ENCODE data around the gene SLX1A. TPM values are rescaled to one million over a fixed set of nuclear protein-coding genes. Genes with fewer than 3 reads are reported as not detected.
"Not testable (repeated sequence)": the region's sequence is repeated elsewhere in the genome, so short reads cannot be mapped to it uniquely, and the experiment has no call there.

Gene SLX1A
- total and polyA plus RNA-seq, 2 of the 4 experiments (the other 2 are of a cell fraction) = 8.4 to 35.1 TPM

DNA sequence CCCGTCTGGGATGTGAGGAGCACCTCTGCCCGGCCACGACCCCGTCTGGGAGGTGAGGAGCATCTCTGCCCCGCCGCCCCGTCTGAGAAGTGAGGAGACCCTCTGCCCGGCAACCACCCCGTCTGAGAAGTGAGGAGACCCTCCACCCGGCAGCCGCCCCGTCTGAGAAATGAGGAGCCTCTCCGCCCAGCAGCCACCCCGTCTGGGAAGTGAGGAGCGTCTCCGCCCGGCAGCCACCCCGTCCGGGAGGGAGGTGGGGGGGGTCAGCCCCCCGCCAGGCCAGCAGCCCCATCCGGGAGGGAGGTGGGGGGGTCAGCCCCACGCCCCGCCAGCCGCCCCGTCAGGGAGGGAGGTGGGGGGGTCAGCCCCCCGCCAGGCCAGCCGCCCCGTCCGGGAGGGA lies 24.9 kb upstream of the SLX1A start:
- H3K9ac ChIP-seq (ENCODE audit: low read depth, low read length); in situ Hi-C loops (cut with MboI; ENCODE audit: low sequenced_read_pairs); H3K4me1 ChIP-seq (ENCODE audit: control insufficient read depth, insufficient read depth, low read length); intact Hi-C loops (cut with micrococcal nuclease); H3K27me3 ChIP-seq (ENCODE audit: control insufficient read depth, insufficient read depth, low read length); H3K9me1 ChIP-seq (ENCODE audit: insufficient read depth, low read length); dilution Hi-C loops (cut with HindIII; ENCODE audit: low sequenced_read_pairs, unreplicated experiment); H2AK9ac ChIP-seq (replicated peaks; ENCODE audit: low read depth, low read length, poor library complexity); H2BK15ac ChIP-seq (ENCODE audit: low read depth, low read length); H2BK20ac ChIP-seq (ENCODE audit: low read depth, low read length); H3K23ac ChIP-seq (ENCODE audit: low read depth, low read length); H3K36me3 ChIP-seq (ENCODE audit: control insufficient read depth, insufficient read depth, low read length); BruUV-seq (replicated peaks); H4K5ac ChIP-seq (ENCODE audit: low read depth, low read length); H4K8ac ChIP-seq (ENCODE audit: low read depth in 2 of 2, low read length in 2 of 2); H3K79me1 ChIP-seq (ENCODE audit: low read depth in 1 of 2, low read length in 2 of 2); H2AFZ ChIP-seq (replicated peaks; ENCODE audit: low read length, poor library complexity); H3K56ac ChIP-seq (ENCODE audit: extremely low read depth, insufficient read depth, low read length); H3K18ac ChIP-seq (ENCODE audit: low read depth, low read length); H3K4me3 ChIP-seq (ENCODE audit: insufficient read depth, low read depth, low read length); CTCF ChIA-PET; H3K14ac ChIP-seq (replicated peaks; ENCODE audit: low read depth, low read length); H3K4ac ChIP-seq (ENCODE audit: low read depth, low read length); H2AK5ac ChIP-seq (ENCODE audit: low read depth, low read length); ATAC-seq (ENCODE audit: low read depth); H3K4me2 ChIP-seq (ENCODE audit: low read depth, low read length); H4K20me1 ChIP-seq (ENCODE audit: insufficient read depth, low read length); POLR2A ChIA-PET (ENCODE audit: unreplicated experiment); H3K9me3 ChIP-seq (ENCODE audit: control insufficient read depth, insufficient read depth, low read length); H2BK5ac ChIP-seq (ENCODE audit: low read depth, low read length, poor library complexity, severe bottlenecking); H4K91ac ChIP-seq (ENCODE audit: insufficient read depth, low read depth, low read length); H2BK120ac ChIP-seq (ENCODE audit: low read depth, low read length); DNase-seq; H3K27ac ChIP-seq (ENCODE audit: insufficient read depth, low read length): not testable (repeated sequence)
- no CpG with 5 or more reads among the region's 29 CpGs for WGBS, 2 experiments (ENCODE audit: extremely low coverage in 2 of 2, insufficient read length in 1 of 2)

DNA sequence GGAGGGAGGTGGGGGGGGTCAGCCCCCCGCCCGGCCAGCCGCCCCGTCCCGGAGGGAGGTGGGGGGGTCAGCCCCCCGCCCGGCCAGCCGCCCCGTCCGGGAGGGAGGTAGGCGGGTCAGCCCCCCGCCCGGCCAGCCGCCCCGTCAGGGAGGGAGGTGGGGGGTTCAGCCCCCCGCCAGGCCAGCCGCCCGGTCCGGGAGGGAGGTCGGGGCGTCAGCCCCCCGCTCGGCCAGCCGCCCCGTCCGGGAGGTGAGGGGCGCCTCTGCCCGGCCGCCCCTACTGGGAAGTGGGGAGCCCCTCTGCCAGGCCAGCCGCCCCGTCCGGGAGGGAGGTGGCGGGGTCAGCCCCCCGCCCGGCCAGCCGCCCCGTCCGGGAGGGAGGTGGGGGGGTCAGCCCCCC lies 24.3 kb upstream of the SLX1A start:
- H3K36me3 ChIP-seq (ENCODE audit: control insufficient read depth, insufficient read depth, low read length); H3K23ac ChIP-seq (ENCODE audit: low read depth, low read length); H2AK5ac ChIP-seq (ENCODE audit: low read depth, low read length); H2BK5ac ChIP-seq (ENCODE audit: low read depth, low read length, poor library complexity, severe bottlenecking); POLR2A ChIA-PET (ENCODE audit: unreplicated experiment); H4K5ac ChIP-seq (ENCODE audit: low read depth, low read length); H2BK15ac ChIP-seq (ENCODE audit: low read depth, low read length); H3K18ac ChIP-seq (ENCODE audit: low read depth, low read length); H3K4ac ChIP-seq (ENCODE audit: low read depth, low read length); H3K9me3 ChIP-seq (ENCODE audit: control insufficient read depth, insufficient read depth, low read length); H3K9me1 ChIP-seq (ENCODE audit: insufficient read depth, low read length); H3K4me2 ChIP-seq (ENCODE audit: low read depth, low read length); H3K4me3 ChIP-seq (ENCODE audit: insufficient read depth, low read depth, low read length); H2AK9ac ChIP-seq (replicated peaks; ENCODE audit: low read depth, low read length, poor library complexity); in situ Hi-C loops (cut with MboI; ENCODE audit: low sequenced_read_pairs); H3K27me3 ChIP-seq (ENCODE audit: control insufficient read depth, insufficient read depth, low read length); H3K4me1 ChIP-seq (ENCODE audit: control insufficient read depth, insufficient read depth, low read length); H4K91ac ChIP-seq (ENCODE audit: insufficient read depth, low read depth, low read length); CTCF ChIA-PET; H3K56ac ChIP-seq (ENCODE audit: extremely low read depth, insufficient read depth, low read length); intact Hi-C loops (cut with micrococcal nuclease); H3K14ac ChIP-seq (replicated peaks; ENCODE audit: low read depth, low read length); dilution Hi-C loops (cut with HindIII; ENCODE audit: low sequenced_read_pairs, unreplicated experiment); BruUV-seq (replicated peaks); DNase-seq; H2BK20ac ChIP-seq (ENCODE audit: low read depth, low read length); H3K79me1 ChIP-seq (ENCODE audit: low read depth in 1 of 2, low read length in 2 of 2); H2BK120ac ChIP-seq (ENCODE audit: low read depth, low read length); H3K9ac ChIP-seq (ENCODE audit: low read depth, low read length); ATAC-seq (ENCODE audit: low read depth); H3K27ac ChIP-seq (ENCODE audit: insufficient read depth, low read length); H4K8ac ChIP-seq (ENCODE audit: low read depth in 2 of 2, low read length in 2 of 2); H4K20me1 ChIP-seq (ENCODE audit: insufficient read depth, low read length); H2AFZ ChIP-seq (replicated peaks; ENCODE audit: low read length, poor library complexity): not testable (repeated sequence)
- WGBS, 2 experiments (ENCODE audit: extremely low coverage in 2 of 2, insufficient read length in 1 of 2) = no CpG with 5 or more reads among the region's 38 CpGs
